ENCODE measurements around the gene EVI5. TPM values are rescaled to one million over a fixed set of nuclear protein-coding genes. Genes with fewer than 3 reads are reported as not detected.

The EVI5 gene
- total and polyA plus RNA-seq, 3 experiments from 2014 or later, result 0.10 to 27.7 (median 27.4) TPM

- Histone ChIP-seq H3K27me3 (ENCODE audit: insufficient read depth, low read length, poor library complexity, severe bottlenecking) (no peaks in the 10 kb centered on the region), H3K4me1 (ENCODE audit: insufficient read depth, low read length) (peaks cover 5% of the 10 kb centered on the region), H3K9me3 (ENCODE audit: low read length) (no peaks in the 10 kb centered on the region), H3K4me3 (ENCODE audit: low read length) (no peak overlapping the region), H3K27ac (ENCODE audit: low read depth, low read length) (no peak overlapping the region), H3K36me3 (ENCODE audit: insufficient read depth, low read length) (no peaks in the 10 kb centered on the region)
- no peak overlapping the region for H3K27ac Mint-ChIP-seq
- peaks cover 0 to 4% (median 0%) of the 10 kb centered on the region in 5 donors for H3K9me3 Mint-ChIP-seq
- H3K27me3 Mint-ChIP-seq, result no peaks in the 10 kb centered on the region
- CTCF ChIA-PET, result interaction anchor here (1.1 to 1.4 kb wide), 2 partner anchors 44 to 69 kb away, joined by 3 to 6 read pairs; no protein-coding TSS in a partner anchor
- H3K4me3 Mint-ChIP-seq, result no peak overlapping the region
- H3K36me3 Mint-ChIP-seq, result peaks cover 0 to 2% (median 0%) of the 10 kb centered on the region in 3 donors
- H3K4me1 Mint-ChIP-seq, result peaks cover 3 to 4% (median 4%) of the 10 kb centered on the region in 3 donors
- POLR2A ChIA-PET, result no interaction called here
- DNase-seq, result no peak
These were observed 230.7 kb downstream of the EVI5 start for GRCh38 chr1:92554216-92554615.

- Histone ChIP-seq H3K9me3 (ENCODE audit: low read length) (no peaks in the 10 kb centered on the region), H3K4me3 (ENCODE audit: low read length) (no peak overlapping the region), H3K27me3 (ENCODE audit: insufficient read depth, low read length, poor library complexity, severe bottlenecking) (no peaks in the 10 kb centered on the region), H3K27ac (ENCODE audit: low read depth, low read length) (no peak overlapping the region), H3K4me1 (ENCODE audit: insufficient read depth, low read length) (peaks cover 5% of the 10 kb centered on the region), H3K36me3 (ENCODE audit: insufficient read depth, low read length) (no peaks in the 10 kb centered on the region)
- no peak overlapping the region for H3K4me3 Mint-ChIP-seq
- peaks cover 3 to 4% (median 4%) of the 10 kb centered on the region in 3 donors for H3K4me1 Mint-ChIP-seq
- ChIA-PET CTCF (interaction anchor here (1.3 kb wide), 1 partner anchor 67 kb away, joined by 4 read pairs; no protein-coding TSS in a partner anchor), POLR2A (interaction anchor here (0.6 to 0.9 kb wide), 3 partner anchors 65 to 182 kb away, joined by 3 to 7 read pairs (median 3); partner anchors contain the start of gene GFI1)
- no peaks in the 10 kb centered on the region for H3K36me3 Mint-ChIP-seq
- no peaks in the 10 kb centered on the region for H3K27me3 Mint-ChIP-seq
- peaks cover 0 to 6% (median 0%) of the 10 kb centered on the region in 5 donors for H3K9me3 Mint-ChIP-seq
- no peak overlapping the region for H3K27ac Mint-ChIP-seq
- DNase-seq, result no peak
These were observed 233.0 kb downstream of the EVI5 start for GRCh38 chr1:92551916-92552315.

- H3K4me1 ChIP-seq (ENCODE audit: insufficient read depth, low read length), result no peaks in the 10 kb centered on the region
- H3K27me3 Mint-ChIP-seq, result peaks cover 0 to under 1% of the 10 kb centered on the region in 2 donors
- peaks cover 3 to 5% (median 4%) of the 10 kb centered on the region in 3 donors for H3K4me1 Mint-ChIP-seq
- CTCF ChIA-PET, result interaction anchor here (1.5 kb wide), 1 partner anchor 61 kb away, joined by 4 read pairs; no protein-coding TSS in a partner anchor
- H3K9me3 ChIP-seq (ENCODE audit: low read length), result no peaks in the 10 kb centered on the region
- H3K36me3 Mint-ChIP-seq, result no peaks in the 10 kb centered on the region
- H3K27ac ChIP-seq (ENCODE audit: low read depth, low read length), result no peak overlapping the region
- no peaks in the 10 kb centered on the region for H3K27me3 ChIP-seq (ENCODE audit: insufficient read depth, low read length, poor library complexity, severe bottlenecking)
- no peak overlapping the region for H3K4me3 ChIP-seq (ENCODE audit: low read length)
- peaks cover 0 to 5% (median 0%) of the 10 kb centered on the region in 5 donors for H3K9me3 Mint-ChIP-seq
- H3K27ac Mint-ChIP-seq, result no peak overlapping the region
- H3K4me3 Mint-ChIP-seq, result no peak overlapping the region
- POLR2A ChIA-PET, result no interaction called here
- no peaks in the 10 kb centered on the region for H3K36me3 ChIP-seq (ENCODE audit: insufficient read depth, low read length)
- DNase-seq, result no peak
These were observed 240.1 kb downstream of the EVI5 start for GRCh38 chr1:92544756-92545165.

- Histone ChIP-seq H3K27me3 (ENCODE audit: insufficient read depth, low read length, poor library complexity, severe bottlenecking) (no peaks in the 10 kb centered on the region), H3K9me3 (ENCODE audit: low read length) (no peaks in the 10 kb centered on the region), H3K27ac (ENCODE audit: low read depth, low read length) (no peak overlapping the region), H3K36me3 (ENCODE audit: insufficient read depth, low read length) (no peaks in the 10 kb centered on the region), H3K4me1 (ENCODE audit: insufficient read depth, low read length) (peaks cover 7% of the 10 kb centered on the region), H3K4me3 (ENCODE audit: low read length) (no peak overlapping the region)
- ChIA-PET POLR2A (no interaction called here), CTCF (interaction anchor here (1.1 to 1.5 kb wide), 2 partner anchors 17 to 60 kb away, joined by 3 to 4 read pairs; no protein-coding TSS in a partner anchor)
- Mint-ChIP-seq H3K9me3 (no peaks in the 10 kb centered on the region), H3K4me3 (no peak overlapping the region), H3K27ac (no peak overlapping the region), H3K36me3 (no peaks in the 10 kb centered on the region), H3K27me3 (peaks cover 0 to 1% of the 10 kb centered on the region in 2 donors), H3K4me1 (peaks cover 9 to 14% (median 14%) of the 10 kb centered on the region in 3 donors)
- DNase-seq, result no peak
These were observed 241.5 kb downstream of the EVI5 start for GRCh38 chr1:92543131-92544055.

- H3K27me3 ChIP-seq (ENCODE audit: insufficient read depth, low read length, poor library complexity, severe bottlenecking), result no peaks in the 10 kb centered on the region
- H3K4me1 ChIP-seq (ENCODE audit: insufficient read depth, low read length), result peaks cover 34% of the 10 kb centered on the region
- H3K4me3 ChIP-seq (ENCODE audit: low read length), result peak overlapping the region; percentile 15
- DNase-seq, result no peak
- Mint-ChIP-seq H3K9me3 (no peaks in the 10 kb centered on the region), H3K36me3 (no peaks in the 10 kb centered on the region), H3K4me3 (peak overlapping the region; percentile 34 to 69 (median 64)), H3K27me3 (peaks cover 0 to 1% of the 10 kb centered on the region in 2 donors), H3K27ac (peak overlapping the region; percentile 41 to 93 (median 88)), H3K4me1 (peaks cover 39 to 51% (median 42%) of the 10 kb centered on the region in 3 donors)
- ChIA-PET CTCF (interaction anchor here (0.7 to 4.8 kb wide), 4 partner anchors 41 to 293 kb away, joined by 3 to 37 read pairs (median 3); partner anchors contain the start of genes GFI1 and RPL5), POLR2A (interaction anchor here (3.1 kb wide), 2 partner anchors 52 to 56 kb away, joined by 17 to 51 read pairs; partner anchors contain the start of gene GFI1)
- no peaks in the 10 kb centered on the region for H3K36me3 ChIP-seq (ENCODE audit: insufficient read depth, low read length)
- H3K27ac ChIP-seq (ENCODE audit: low read depth, low read length), result peak overlapping the region; percentile 34
- no peaks in the 10 kb centered on the region for H3K9me3 ChIP-seq (ENCODE audit: low read length)
These were observed 246.4 kb downstream of the EVI5 start for GRCh38 chr1:92538413-92539061.

GRCh38 chr1:92538048-92538412, 246.9 kb downstream of the EVI5 start:
- CTCF ChIA-PET, result interaction anchor here (0.7 to 4.8 kb wide), 4 partner anchors 45 to 294 kb away, joined by 3 to 37 read pairs (median 4); partner anchors contain the start of genes GFI1 and RPL5
- Mint-ChIP-seq H3K27me3 (peaks cover 0 to 1% of the 10 kb centered on the region in 2 donors), H3K27ac (peak overlapping the region; percentile 41 to 93 (median 88)), H3K9me3 (no peaks in the 10 kb centered on the region), H3K4me1 (peaks cover 43 to 56% (median 47%) of the 10 kb centered on the region in 3 donors), H3K36me3 (no peaks in the 10 kb centered on the region), H3K4me3 (peak overlapping the region; percentile 34 to 69 (median 63))
- Histone ChIP-seq H3K9me3 (ENCODE audit: low read length) (no peaks in the 10 kb centered on the region), H3K27ac (ENCODE audit: low read depth, low read length) (peak overlapping the region; percentile 34), H3K36me3 (ENCODE audit: insufficient read depth, low read length) (no peaks in the 10 kb centered on the region), H3K4me3 (ENCODE audit: low read length) (peak overlapping the region; percentile 23), H3K27me3 (ENCODE audit: insufficient read depth, low read length, poor library complexity, severe bottlenecking) (no peaks in the 10 kb centered on the region), H3K4me1 (ENCODE audit: insufficient read depth, low read length) (peaks cover 34% of the 10 kb centered on the region)
- DNase-seq, result peak in 2 of 5 donors; percentile 21 to 44
- POLR2A ChIA-PET, result interaction anchor here (0.7 to 3.1 kb wide), 4 partner anchors 47 to 177 kb away, joined by 3 to 51 read pairs (median 11); partner anchors contain the start of gene GFI1

- Mint-ChIP-seq H3K27me3 (peaks cover 0 to 1% of the 10 kb centered on the region in 2 donors), H3K36me3 (no peaks in the 10 kb centered on the region), H3K4me1 (peaks cover 51 to 64% (median 55%) of the 10 kb centered on the region in 3 donors), H3K9me3 (no peaks in the 10 kb centered on the region), H3K4me3 (peak overlapping the region; percentile 46 to 75 (median 63)), H3K27ac (peak overlapping the region in 7 of 8 donors; percentile 30 to 92 (median 77))
- CTCF ChIA-PET, result interaction anchor here (0.9 to 4.8 kb wide), 2 partner anchors 46 to 52 kb away, joined by 4 to 37 read pairs; partner anchors contain the start of gene GFI1
- Histone ChIP-seq H3K27ac (ENCODE audit: low read depth, low read length) (no peak overlapping the region), H3K9me3 (ENCODE audit: low read length) (no peaks in the 10 kb centered on the region), H3K27me3 (ENCODE audit: insufficient read depth, low read length, poor library complexity, severe bottlenecking) (no peaks in the 10 kb centered on the region), H3K36me3 (ENCODE audit: insufficient read depth, low read length) (no peaks in the 10 kb centered on the region), H3K4me3 (ENCODE audit: low read length) (no peak overlapping the region), H3K4me1 (ENCODE audit: insufficient read depth, low read length) (peaks cover 34% of the 10 kb centered on the region)
- DNase-seq, result peak in 2 of 5 donors; percentile 68 to 80
- POLR2A ChIA-PET, result interaction anchor here (0.7 to 3.1 kb wide), 6 partner anchors 15 to 588 kb away, joined by 3 to 51 read pairs (median 6); partner anchors contain the start of genes BRDT and GFI1
These were observed 247.7 kb downstream of the EVI5 start for GRCh38 chr1:92536980-92537884.

Measured in CD8-positive, alpha-beta memory T cell (primary cell).